AG04450 (cell line): ENCODE data around the gene UEVLD. TPM values are rescaled to one million over a fixed set of nuclear protein-coding genes. Genes with fewer than 3 reads are reported as not detected.
"Not testable (repeated sequence)": the region's sequence is repeated elsewhere in the genome, so short reads cannot be mapped to it uniquely, and the experiment has no call there.

Experiments
- CTCF ChIA-PET: fragments of 300-600, 350-600 bp; formaldehyde crosslinking; extraction: SDS; loops from one replicate; lab custom pipeline; 2022; ENCODE audit warnings: antibody characterized with exemption, inconsistent platforms; lab: Charles Lee
- POLR2A ChIA-PET: fragments of 350-600 bp; formaldehyde crosslinking; extraction: SDS; loops from one replicate; lab custom pipeline; 2021; ENCODE audit warnings: antibody characterized with exemption, inconsistent platforms; lab: Yijun Ruan, JAX
- DNase-seq: peaks from one replicate; pipeline ENCODE4 v3.0.0-alpha.2; 2011; ENCODE audit warnings: low read depth, low spot score
- H3K27ac ChIP-seq: one replicate; pipeline ENCODE4 v1.5.1; 2012; ENCODE audit warnings: low read depth, low read length, control low read depth
- H3K27me3 ChIP-seq: one replicate; pipeline ENCODE4 v1.6.0; 2012; ENCODE audit warnings: low read length; ENCODE audit not compliant: control insufficient read depth, insufficient read depth
- H3K4me3 ChIP-seq: 2 replicates; pipeline ENCODE4 v1.5.1; 2011; ENCODE audit warnings: mild to moderate bottlenecking, low read depth, low read length, control low read depth
- H3K9me3 ChIP-seq: 2 replicates; pipeline ENCODE4 v1.5.1; 2012; ENCODE audit warnings: low read length; ENCODE audit not compliant: control insufficient read depth, insufficient read depth
- polyA plus RNA-seq: library from polyadenylated mRNA; depleted of rRNA; stranded (reverse); fragments of >200 nt; gene quantifications from 2 replicates; pipeline ENCODE4 v1.2.3, GENCODE V29; 2011
- TF ChIP-seq, protein P1 (sequence below): IDR thresholded peaks from 2 replicates; pipeline ENCODE4 v1.5.1; 2011; ENCODE audit warnings: low read depth, low read length, control low read depth, inconsistent platforms

UEVLD gene
- polyA plus RNA-seq, 1 experiment, result 27.6 TPM

DNA sequence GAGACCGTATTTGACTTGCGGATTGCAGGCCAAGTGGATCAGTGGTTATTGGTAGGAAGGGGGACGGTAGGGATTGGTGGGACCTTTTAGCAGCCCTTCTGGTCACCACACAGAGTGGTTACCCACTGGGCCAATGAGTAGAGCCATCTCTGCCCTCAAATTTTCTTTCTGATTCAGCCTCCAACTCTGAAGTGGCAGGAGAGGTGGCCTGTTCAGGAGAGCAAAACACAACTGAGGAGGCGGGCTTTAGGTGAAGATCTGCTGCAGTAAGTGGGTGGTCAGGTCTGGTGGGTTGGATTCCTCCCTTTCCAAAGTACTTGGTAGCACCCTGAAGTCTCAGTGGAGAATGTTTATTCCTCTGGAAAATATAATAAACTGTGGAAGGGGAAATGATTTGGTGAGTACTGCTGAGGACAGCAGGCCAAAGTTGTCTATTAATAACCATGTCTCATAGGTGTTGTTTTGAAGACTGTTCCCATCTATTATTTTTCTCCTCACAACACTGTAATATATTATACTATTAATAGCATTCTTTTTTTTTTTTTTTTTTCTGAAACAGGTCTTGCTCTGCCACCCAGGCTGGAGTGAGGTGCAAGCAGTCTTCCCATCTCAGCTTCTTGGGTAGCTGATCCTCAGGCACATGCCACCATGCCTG, 12.5 kb upstream of the UEVLD start:
- H3K27ac ChIP-seq, result no peak overlapping the region
- H3K9me3 ChIP-seq, result no peaks in the 10 kb centered on the region
- CTCF ChIA-PET, result interaction anchor here (0.7 to 0.9 kb wide), 2 partner anchors 8 to 27 kb away, joined by 4 to 5 read pairs; no protein-coding TSS in a partner anchor
- DNase-seq, result no peak
- TF ChIP-seq, protein P1, sequence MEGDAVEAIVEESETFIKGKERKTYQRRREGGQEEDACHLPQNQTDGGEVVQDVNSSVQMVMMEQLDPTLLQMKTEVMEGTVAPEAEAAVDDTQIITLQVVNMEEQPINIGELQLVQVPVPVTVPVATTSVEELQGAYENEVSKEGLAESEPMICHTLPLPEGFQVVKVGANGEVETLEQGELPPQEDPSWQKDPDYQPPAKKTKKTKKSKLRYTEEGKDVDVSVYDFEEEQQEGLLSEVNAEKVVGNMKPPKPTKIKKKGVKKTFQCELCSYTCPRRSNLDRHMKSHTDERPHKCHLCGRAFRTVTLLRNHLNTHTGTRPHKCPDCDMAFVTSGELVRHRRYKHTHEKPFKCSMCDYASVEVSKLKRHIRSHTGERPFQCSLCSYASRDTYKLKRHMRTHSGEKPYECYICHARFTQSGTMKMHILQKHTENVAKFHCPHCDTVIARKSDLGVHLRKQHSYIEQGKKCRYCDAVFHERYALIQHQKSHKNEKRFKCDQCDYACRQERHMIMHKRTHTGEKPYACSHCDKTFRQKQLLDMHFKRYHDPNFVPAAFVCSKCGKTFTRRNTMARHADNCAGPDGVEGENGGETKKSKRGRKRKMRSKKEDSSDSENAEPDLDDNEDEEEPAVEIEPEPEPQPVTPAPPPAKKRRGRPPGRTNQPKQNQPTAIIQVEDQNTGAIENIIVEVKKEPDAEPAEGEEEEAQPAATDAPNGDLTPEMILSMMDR, result no peak
- POLR2A ChIA-PET, result no interaction called here
- no peak overlapping the region for H3K4me3 ChIP-seq
- H3K27me3 ChIP-seq, result no peaks in the 10 kb centered on the region

DNA sequence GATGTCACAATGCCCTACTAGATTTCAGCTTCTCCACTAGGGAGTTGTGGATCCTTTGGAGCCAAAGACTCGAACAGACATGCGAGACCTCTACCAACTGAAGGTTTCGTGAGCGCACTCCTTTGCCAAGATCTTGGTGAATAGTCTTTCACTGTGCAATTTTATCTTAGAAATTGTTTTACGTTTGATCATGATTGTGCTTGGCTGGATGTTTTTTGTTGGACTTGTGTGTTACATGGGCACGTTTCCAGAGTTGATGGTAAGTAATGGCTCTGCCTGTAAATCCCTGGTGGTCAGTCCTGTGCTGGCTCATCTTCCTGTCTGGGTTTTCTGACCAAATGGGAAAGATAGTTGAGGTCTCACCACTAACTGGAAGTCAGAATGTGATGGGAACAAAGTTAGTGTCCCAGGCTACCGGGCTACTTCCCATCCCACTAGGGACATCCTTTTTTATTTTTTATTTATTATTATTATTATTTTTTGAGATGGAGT, 11.3 kb upstream of the UEVLD start, which contains the start of gene MISFA:
MISFA (plus strand) TSS at position 51 of the 492 bp plus-strand sequence; CDS start at position 191, 140 bp downstream.
- CTCF ChIA-PET, result no interaction called here
- Histone ChIP-seq H3K27ac (no peak within 1 kb of the TSS), H3K9me3 (no peaks in the 10 kb centered on the region), H3K4me3 (no peak within 1 kb of the TSS), H3K27me3 (no peaks in the 10 kb centered on the region)
- DNase-seq, result no peak
- POLR2A ChIA-PET, result no interaction called here
- TF ChIP-seq, protein P1, result no peak

DNA sequence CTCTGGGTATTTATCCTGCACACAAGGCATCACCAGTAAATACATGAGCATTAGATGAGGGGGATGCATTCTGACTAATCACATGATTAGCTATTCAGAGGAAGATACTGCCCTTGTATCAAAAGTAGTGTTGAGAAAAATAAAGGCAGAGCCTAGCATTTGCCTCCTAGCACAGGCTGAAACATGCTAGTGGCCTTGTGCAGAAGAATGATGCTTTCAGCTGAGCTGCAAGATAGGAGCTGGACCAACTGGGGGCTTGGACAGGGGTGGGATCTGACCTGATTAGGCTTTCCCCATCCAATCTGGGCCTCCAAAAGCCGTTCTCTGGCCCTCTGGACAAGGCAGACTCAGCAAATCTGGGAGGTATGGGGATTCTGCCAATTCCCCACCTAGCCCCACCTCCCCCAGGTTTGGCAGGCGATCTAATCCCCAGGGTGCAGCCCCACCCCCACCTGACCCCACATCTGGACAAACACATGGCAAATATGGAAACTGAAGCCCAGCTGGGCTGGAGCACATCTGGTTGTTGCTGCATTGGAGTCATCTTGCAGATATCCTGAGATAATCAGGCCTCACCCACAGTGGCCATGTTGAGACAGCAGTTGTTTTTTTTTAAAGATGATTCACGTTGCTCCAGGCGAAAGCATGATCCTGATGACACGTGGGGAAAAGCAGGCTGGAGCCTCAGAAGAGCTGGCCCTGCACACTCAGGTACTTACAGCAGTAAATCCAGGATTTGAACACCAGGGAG, 6.6 kb upstream of the UEVLD start:
- no peaks in the 10 kb centered on the region for H3K27me3 ChIP-seq
- POLR2A ChIA-PET, result interaction anchor here (0.6 to 1.2 kb wide), 3 partner anchors 21 to 39 kb away, joined by 3 to 7 read pairs (median 5); partner anchors contain the start of gene SPTY2D1
- TF ChIP-seq, protein P1, result no peak
- no peak overlapping the region for H3K4me3 ChIP-seq
- H3K27ac ChIP-seq, result peak overlapping the region; percentile 70
- CTCF ChIA-PET, result no interaction called here
- H3K9me3 ChIP-seq, result no peaks in the 10 kb centered on the region
- peak; percentile 57 for DNase-seq

DNA sequence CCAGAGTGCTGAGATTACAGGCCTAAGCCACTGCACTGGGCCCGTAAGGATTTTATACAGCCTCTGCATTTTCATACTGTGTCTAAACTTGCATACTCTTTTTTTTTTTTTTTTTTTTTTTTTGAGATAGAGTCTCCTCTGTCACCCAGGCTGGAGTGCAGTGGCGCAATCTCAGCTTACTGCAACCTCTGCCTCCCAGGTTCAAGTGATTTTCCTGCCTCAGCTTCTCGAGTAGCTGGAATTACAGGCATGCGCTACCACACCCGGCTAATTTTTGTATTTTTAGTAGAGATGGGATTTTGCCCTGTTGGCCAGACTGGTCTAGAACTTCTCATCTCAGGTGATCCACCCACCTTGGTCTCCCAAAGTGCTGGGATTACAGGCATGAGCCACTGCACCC, 5.6 kb upstream of the UEVLD start:
- not testable (repeated sequence) for H3K9me3 ChIP-seq
- CTCF ChIA-PET, result interaction anchor here (0.6 to 1.1 kb wide), 3 partner anchors 8 to 186 kb away, joined by 3 to 4 read pairs (median 4); partner anchors contain the start of gene SPTY2D1

DNA sequence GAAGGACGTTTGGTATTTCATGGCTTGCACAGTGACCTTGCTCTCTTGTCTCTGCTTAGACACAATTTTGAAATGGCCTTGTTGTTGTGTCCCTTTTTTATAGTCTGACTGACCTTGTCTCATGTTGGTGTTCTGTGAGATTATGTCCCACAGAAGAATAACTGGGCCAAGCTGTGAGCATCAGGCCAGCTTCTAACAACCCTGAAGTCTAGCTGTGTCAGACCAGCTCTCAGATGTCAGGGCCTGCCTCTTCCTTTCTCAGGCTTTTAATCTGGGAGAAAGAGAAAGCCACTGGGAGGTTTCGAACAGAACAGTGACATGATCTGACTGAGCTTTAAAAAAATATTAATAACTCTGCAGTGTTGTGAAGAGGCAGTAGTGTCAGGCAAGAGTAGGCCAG, 2.0 kb upstream of the UEVLD start:
- H3K4me3 ChIP-seq, result no peak overlapping the region
- no peak overlapping the region for H3K27ac ChIP-seq
- H3K27me3 ChIP-seq, result no peaks in the 10 kb centered on the region
- no peaks in the 10 kb centered on the region; the same call in 1 of the 2 replicates for H3K9me3 ChIP-seq
- TF ChIP-seq, protein P1, result no peak
- CTCF ChIA-PET, result interaction anchor here (1.0 to 1.3 kb wide), 2 partner anchors 50 to 141 kb away, joined by 3 read pairs; no protein-coding TSS in a partner anchor
- POLR2A ChIA-PET, result no interaction called here
- no peak for DNase-seq

More for the DNA sequence above, 5.6 kb upstream of the UEVLD start:
- POLR2A ChIA-PET, DNase-seq, H3K27ac ChIP-seq, H3K4me3 ChIP-seq, H3K27me3 ChIP-seq: not testable (repeated sequence)
